Common myeloid progenitor, CD34-positive (primary cell): ENCODE results near the gene USP8.
A peak's percentile ranks its signal among the peaks of the same experiment; 100 is the strongest.

Source experiments
- CTCF ChIA-PET: fragments of 350-600 bp; sonication (Branson Sonifier 250); formaldehyde crosslinking; loops from one replicate; lab custom pipeline; 2021; ENCODE audit warnings: antibody characterized with exemption; lab: Charles Lee
- POLR2A ChIA-PET: fragments of 350-600 bp; sonication (Branson Sonifier 250); formaldehyde crosslinking; loops from one replicate; lab custom pipeline; 2021; ENCODE audit warnings: antibody characterized with exemption; lab: Charles Lee
- DNase-seq, 3 donors: peaks; one replicate each; pipeline versions ENCODE4 v3.0.0 to v3.0.0-alpha.2; 2013
- H3K27ac ChIP-seq, 2 experiments: 1 replicate in 1 of 2; 2 replicates in 1 of 2; pipeline ENCODE4 v1.7.0; 2013; ENCODE audit warnings: inconsistent platforms in 2 of 2, low read length in 2 of 2, mild to moderate bottlenecking in 2 of 2, low read depth in 1 of 2, moderate library complexity in 1 of 2; ENCODE audit not compliant: severe bottlenecking in 2 of 2, insufficient read depth in 1 of 2, poor library complexity in 1 of 2
- H3K27me3 ChIP-seq, 5 experiments: replicated peaks in 2 of 5; 1 replicate in 3 of 5; 2 replicates in 2 of 5; pipeline versions ENCODE4 v1.6.1 to v1.7.0; 2013; ENCODE audit warnings: low read length in 4 of 5, mild to moderate bottlenecking in 2 of 5, moderate library complexity in 2 of 5, inconsistent platforms in 1 of 5; ENCODE audit not compliant: insufficient read depth in 5 of 5, control insufficient read depth in 4 of 5
- H3K36me3 ChIP-seq, 4 experiments: 1 replicate in 2 of 4; 2 replicates in 2 of 4; pipeline versions ENCODE4 v1.6.1 to v1.7.0; 2013; ENCODE audit warnings: low read length in 3 of 4, control low read depth in 1 of 4, mild to moderate bottlenecking in 1 of 4; ENCODE audit not compliant: control insufficient read depth in 4 of 4, insufficient read depth in 4 of 4
- H3K4me1 ChIP-seq, 4 experiments: 1 replicate in 3 of 4; 2 replicates in 1 of 4; pipeline versions ENCODE4 v1.6.1 to v1.7.1; 2013; ENCODE audit warnings: low read length in 3 of 4, mild to moderate bottlenecking in 3 of 4, control low read depth in 1 of 4, inconsistent platforms in 1 of 4, moderate library complexity in 1 of 4; ENCODE audit not compliant: control insufficient read depth in 4 of 4, insufficient read depth in 4 of 4; ENCODE audit errors: control extremely low read depth in 1 of 4
- H3K4me3 ChIP-seq, 7 experiments: 1 replicate in 4 of 7; 2 replicates in 3 of 7; pipeline versions ENCODE4 v1.5.1 to v1.7.0; 2013; ENCODE audit warnings: mild to moderate bottlenecking in 7 of 7, low read length in 6 of 7, moderate library complexity in 6 of 7, inconsistent platforms in 2 of 7, low read depth in 2 of 7, control low read depth in 1 of 7; ENCODE audit not compliant: insufficient read depth in 4 of 7, control insufficient read depth in 1 of 7; ENCODE audit errors: extremely low read depth in 1 of 7
- H3K9me3 ChIP-seq, 5 experiments: 1 replicate in 4 of 5; 2 replicates in 1 of 5; pipeline versions ENCODE4 v1.6.1 to v1.7.1; 2013; ENCODE audit warnings: low read length in 4 of 5, mild to moderate bottlenecking in 2 of 5, inconsistent platforms in 1 of 5, low read depth in 1 of 5, moderate library complexity in 1 of 5; ENCODE audit not compliant: control insufficient read depth in 4 of 5, insufficient read depth in 2 of 5; ENCODE audit errors: control extremely low read depth in 1 of 5
- WGBS: methylation state at CpG from one replicate; pipeline ENCODE4 v1.1.5; 2013; ENCODE audit not compliant: insufficient coverage; 5-methylcytosine and 5-hydroxymethylcytosine counted together

Gene USP8

DNA sequence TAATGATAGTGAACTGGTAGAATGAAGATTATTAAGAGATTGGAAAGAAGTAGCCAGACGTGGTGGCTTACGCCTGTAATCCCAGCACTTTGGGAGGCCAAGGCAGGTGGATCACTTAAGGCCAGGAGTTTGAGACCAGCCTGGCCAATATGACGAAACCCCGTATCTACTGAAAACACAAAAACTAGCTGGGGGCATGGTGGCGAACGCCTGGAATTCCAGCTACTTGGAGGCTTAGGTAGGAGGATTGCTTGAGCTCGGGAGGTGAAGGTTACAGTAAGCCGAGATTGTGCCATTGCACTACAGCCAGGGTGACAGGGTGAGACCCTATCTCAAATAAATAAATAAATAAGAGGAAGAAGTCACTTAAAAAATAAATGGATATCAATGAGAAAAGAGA is 14.0 kb downstream of the USP8 start:
- POLR2A ChIA-PET: no interaction called here
- Histone ChIP-seq H3K4me1 (no peaks in the 10 kb centered on the region), H3K4me3 (no peak overlapping the region), H3K27ac (no peak overlapping the region), H3K27me3 (no peaks in the 10 kb centered on the region), H3K36me3 (peaks cover 4 to 31% (median 18%) of the 10 kb centered on the region in 4 experiments), H3K9me3 (no peaks in the 10 kb centered on the region)
- WGBS: 100% methylated on average over 7 of the region's 8 CpGs
- CTCF ChIA-PET: interaction anchor here (0.6 kb wide), 1 partner anchor 256 kb away, joined by 3 read pairs; the partner anchor contains the start of gene SLC27A2
- no peak for DNase-seq

DNA sequence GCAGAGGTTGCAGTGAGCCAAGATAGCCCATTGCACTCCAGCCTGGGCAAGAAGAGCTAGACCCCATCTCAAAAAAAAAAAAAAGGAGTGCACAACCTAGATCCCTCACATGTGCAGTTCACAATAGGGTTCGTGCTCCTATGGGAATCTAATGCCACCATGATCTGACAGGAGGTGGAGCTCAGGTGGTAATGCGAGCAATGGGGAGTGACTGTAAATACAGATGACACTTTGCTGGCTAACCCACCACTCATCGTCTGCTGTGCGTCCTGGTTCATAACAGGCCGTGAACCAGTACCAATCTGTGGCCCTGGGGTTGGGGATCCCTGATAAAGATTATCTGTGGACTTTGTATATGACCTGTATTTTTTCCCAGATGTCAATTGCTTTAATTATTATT is 16.7 kb downstream of the USP8 start:
- CTCF ChIA-PET: interaction anchor here (0.7 kb wide), 1 partner anchor 87 kb away, joined by 3 read pairs; no protein-coding TSS in a partner anchor
- no peak for DNase-seq
- H3K4me3 ChIP-seq: no peak overlapping the region
- POLR2A ChIA-PET: interaction anchor here (0.6 kb wide), 1 partner anchor 17 kb away, joined by 3 read pairs; the partner anchor contains the start of gene USP8
- no peaks in the 10 kb centered on the region for H3K4me1 ChIP-seq
- no peaks in the 10 kb centered on the region for H3K9me3 ChIP-seq
- no peak overlapping the region for H3K27ac ChIP-seq
- peaks cover 4 to 40% (median 21%) of the 10 kb centered on the region in 4 experiments for H3K36me3 ChIP-seq
- H3K27me3 ChIP-seq: no peaks in the 10 kb centered on the region
- 100% methylated on average over 4 of the region's 5 CpGs for WGBS

DNA sequence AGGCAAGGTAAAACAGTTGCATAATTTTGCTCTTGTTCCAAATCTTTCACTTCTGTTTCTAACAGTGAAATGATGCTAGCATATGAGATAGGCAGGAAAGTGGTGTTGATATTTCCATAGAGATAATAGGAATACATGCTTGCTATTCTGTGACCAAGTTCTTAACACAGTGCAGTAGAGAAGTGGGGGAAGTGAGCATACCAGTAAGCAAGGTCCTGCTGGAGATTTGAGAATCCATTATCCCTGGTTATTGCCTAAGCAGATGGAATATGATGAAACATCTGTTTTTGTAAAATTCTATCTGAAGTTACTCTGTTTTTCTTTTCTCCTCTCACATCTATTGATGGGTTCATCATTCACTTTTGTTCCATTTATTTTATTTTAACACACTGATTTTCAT is 28.7 kb downstream of the USP8 start:
- CTCF ChIA-PET: no interaction called here
- H3K36me3 ChIP-seq: peaks cover 13 to 45% (median 26%) of the 10 kb centered on the region in 4 experiments

DNA sequence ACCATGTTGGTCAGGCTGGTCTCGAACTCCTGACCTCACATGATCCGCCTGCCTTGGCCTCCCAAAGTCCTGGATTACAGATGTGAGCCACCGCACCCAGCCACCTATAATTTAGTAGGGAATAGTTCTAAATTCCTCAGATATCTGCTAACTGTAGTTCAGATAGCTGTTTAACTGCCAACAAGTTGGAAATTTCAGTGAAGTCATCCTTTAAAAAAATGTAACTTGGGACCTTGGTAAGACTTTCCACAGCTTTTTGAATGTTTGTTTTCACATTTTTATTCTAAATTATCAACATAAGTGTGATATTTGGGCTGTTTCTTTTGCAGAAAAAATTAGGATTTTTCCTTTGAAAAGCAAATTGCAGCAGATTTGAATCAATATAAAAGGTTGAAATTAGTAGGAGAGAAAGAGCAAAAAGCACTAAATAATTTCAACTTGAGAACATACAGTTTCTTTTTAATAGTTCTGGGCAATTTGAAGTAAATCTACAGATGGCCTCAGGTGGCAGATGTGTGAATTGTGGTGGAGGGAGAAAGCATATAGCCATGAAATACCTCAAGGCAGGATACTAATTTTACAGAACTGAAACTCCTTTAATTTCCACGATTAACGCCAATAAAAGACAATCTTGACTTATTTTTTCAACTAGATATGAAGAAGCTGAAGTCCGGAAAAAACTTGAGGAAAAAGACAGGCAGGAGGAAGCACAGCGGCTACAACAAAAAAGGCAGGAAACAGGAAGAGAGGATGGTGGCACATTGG is 34.3 kb downstream of the USP8 start:
- Histone ChIP-seq H3K36me3 (peaks cover 13 to 57% (median 25%) of the 10 kb centered on the region in 4 experiments), H3K27me3 (no peaks in the 10 kb centered on the region), H3K9me3 (no peaks in the 10 kb centered on the region), H3K4me3 (no peak overlapping the region), H3K27ac (no peak overlapping the region), H3K4me1 (no peaks in the 10 kb centered on the region)
- ChIA-PET CTCF (no interaction called here), POLR2A (interaction anchor here (0.6 kb wide), 1 partner anchor 1580 kb away, joined by 3 read pairs; the partner anchor contains the start of gene EID1)
- peak in 1 of 3 donors; percentile 2 for DNase-seq
- WGBS: 100% methylated on average over 3 of the region's 7 CpGs

More for the DNA sequence above, 28.7 kb downstream of the USP8 start:
- Histone ChIP-seq H3K4me3 (no peak overlapping the region), H3K27ac (no peak overlapping the region), H3K9me3 (no peaks in the 10 kb centered on the region), H3K4me1 (no peaks in the 10 kb centered on the region), H3K27me3 (no peaks in the 10 kb centered on the region)
- DNase-seq: no peak
- POLR2A ChIA-PET: no interaction called here

DNA sequence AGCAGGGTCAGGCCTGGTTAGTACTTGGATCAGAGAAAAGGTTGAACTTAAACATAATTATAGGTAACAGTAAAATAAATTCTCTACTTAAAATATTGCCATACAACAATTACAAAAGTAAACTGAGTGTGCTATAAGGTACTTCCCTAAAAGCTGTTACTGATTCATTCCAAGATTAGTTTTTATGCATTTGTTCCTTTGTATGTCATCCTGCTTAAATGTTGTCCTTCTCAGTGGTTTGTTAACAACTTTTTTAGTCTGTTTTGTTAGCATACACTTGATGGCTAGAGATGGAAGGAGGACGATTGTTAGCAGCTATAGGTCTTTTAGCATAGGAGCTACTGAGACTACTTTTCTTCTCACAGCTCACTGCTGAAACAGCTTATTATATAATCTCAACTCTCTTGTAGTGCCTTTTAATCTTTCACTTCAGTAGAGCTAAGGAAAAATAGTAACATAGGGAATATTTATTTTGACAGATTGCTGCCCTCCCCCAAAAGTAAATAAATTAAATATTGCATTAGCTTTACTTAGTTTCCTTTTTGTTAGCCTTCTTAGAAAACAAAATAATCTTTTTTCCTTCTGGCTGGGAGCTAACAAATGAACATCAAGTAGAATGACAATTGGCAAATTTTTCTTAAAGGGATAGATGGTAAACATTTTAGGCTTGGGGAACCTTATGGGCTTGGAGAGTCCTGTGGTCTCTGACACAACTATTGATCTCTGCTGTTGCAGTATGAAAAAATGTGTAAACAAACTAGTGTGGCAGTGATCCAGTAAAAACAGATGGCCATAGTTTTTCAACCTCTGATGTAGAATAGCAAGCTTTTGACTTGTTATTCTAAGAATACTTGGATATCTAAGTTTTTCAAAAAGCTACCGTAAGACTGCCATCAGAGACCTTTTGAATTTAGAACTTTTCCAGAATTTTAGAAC is 39.5 kb downstream of the USP8 start:
- H3K4me3 ChIP-seq: no peak overlapping the region
- WGBS: no CpG with 5 or more reads among the region's 2 CpGs
- ChIA-PET POLR2A (no interaction called here), CTCF (no interaction called here)
- H3K36me3 ChIP-seq: peaks cover 2 to 47% (median 13%) of the 10 kb centered on the region in 4 experiments
- DNase-seq: no peak
- no peaks in the 10 kb centered on the region for H3K4me1 ChIP-seq
- no peaks in the 10 kb centered on the region for H3K27me3 ChIP-seq
- peak overlapping the region in 1 of 2 experiments; percentile 36 for H3K27ac ChIP-seq
- H3K9me3 ChIP-seq: no peaks in the 10 kb centered on the region

DNA sequence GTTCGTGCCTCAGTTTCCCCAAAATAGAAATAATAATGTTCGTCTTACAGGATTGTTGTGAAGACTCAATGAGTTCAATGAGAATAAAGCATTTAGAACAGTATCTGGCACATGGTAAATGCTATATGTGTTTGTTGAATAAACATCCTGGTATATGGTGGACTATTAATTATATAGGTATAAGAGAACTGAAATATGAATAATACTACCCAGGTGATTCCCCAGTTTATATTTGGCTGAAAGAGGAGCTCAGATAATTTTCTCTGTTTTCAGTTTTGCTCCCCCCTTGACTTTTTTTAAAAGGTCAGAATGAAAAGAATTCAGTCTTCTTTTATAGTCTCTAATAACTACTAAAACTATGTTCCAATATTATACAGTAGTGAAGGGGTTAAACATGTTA is 46.9 kb downstream of the USP8 start:
- DNase-seq: no peak
- no peaks in the 10 kb centered on the region for H3K27me3 ChIP-seq
- no peak overlapping the region for H3K4me3 ChIP-seq
- no peak overlapping the region for H3K27ac ChIP-seq
- WGBS: 94% methylated on average over 2 of the region's 2 CpGs
- CTCF ChIA-PET: no interaction called here
- H3K9me3 ChIP-seq: no peaks in the 10 kb centered on the region
- POLR2A ChIA-PET: no interaction called here
- peaks cover 5 to 47% (median 18%) of the 10 kb centered on the region in 4 experiments for H3K36me3 ChIP-seq
- no peaks in the 10 kb centered on the region for H3K4me1 ChIP-seq
